ENCODE measurements around the gene DHCR24. TPM values are rescaled to one million over a fixed set of nuclear protein-coding genes. Genes with fewer than 3 reads are reported as not detected.

Gene DHCR24
- total and polyA plus RNA-seq, 2 experiments from 2014 or later = 124 to 453 TPM

GRCh38 chr1:54825696-54826095, 61.3 kb downstream of the DHCR24 start:
- no peaks in the 10 kb centered on the region for H4K20me1 ChIP-seq (replicated peaks; ENCODE audit: insufficient read depth)
- H3K79me2 ChIP-seq (replicated peaks; ENCODE audit: insufficient read depth) = no peaks in the 10 kb centered on the region
- 0 out of 3 replicates have a peak, but pooled peaks cover 4% of the 10 kb centered on the region for H3K36me3 Mint-ChIP-seq (ENCODE audit: low read depth)
- no peak overlapping the region for H2AFZ ChIP-seq
- no peak for DNase-seq (ENCODE audit: low spot score)
- no peak overlapping the region for H3K4me2 ChIP-seq
- H3K27ac Mint-ChIP-seq = no peak overlapping the region
- no peaks in the 10 kb centered on the region for H3K9me2 ChIP-seq (ENCODE audit: insufficient read depth)
- no peak overlapping the region for H3K4me3 ChIP-seq
- no peaks in the 10 kb centered on the region for H3K4me1 ChIP-seq (ENCODE audit: insufficient read depth)
- H3K4me1 Mint-ChIP-seq = no peaks in the 10 kb centered on the region
- peaks cover 4% of the 10 kb centered on the region for H3K27me3 Mint-ChIP-seq (ENCODE audit: insufficient read depth, low read depth, poor library complexity)
- H3K36me3 ChIP-seq (ENCODE audit: insufficient read depth) = no peaks in the 10 kb centered on the region; the same call in 1 of the 2 replicates
- no peaks in the 10 kb centered on the region for H3K27me3 ChIP-seq (ENCODE audit: insufficient read depth)
- H3K4me3 Mint-ChIP-seq = no peak overlapping the region
- no peaks in the 10 kb centered on the region for H3F3A ChIP-seq (replicated peaks; ENCODE audit: low read depth)
- ATAC-seq = no peak
- H3K27ac ChIP-seq (ENCODE audit: low read depth) = no peak overlapping the region
- TF ChIP-seq POLR2AphosphoS5 (IDR thresholded peaks at IDR 0.05; ENCODE audit: low read depth) = no peak
- TF ChIP-seq ZNF114 (CRISPR knock-in tag; IDR thresholded peaks at IDR 0.05) = no peak
- no peak for TF ChIP-seq REST (IDR thresholded peaks at IDR 0.05; ENCODE audit: unreplicated experiment)
- TF ChIP-seq CTCF (conservative IDR thresholded peaks at IDR 0.05; ENCODE audit: low read depth in 2 of 2) = no peak
- no peak for TF ChIP-seq NANOG (IDR thresholded peaks at IDR 0.05; ENCODE audit: borderline replicate concordance)
- TF ChIP-seq ZNF462 (CRISPR knock-in tag; IDR thresholded peaks at IDR 0.05) = no peak
- no peak for TF ChIP-seq CREB1 (CRISPR knock-in tag; IDR thresholded peaks at IDR 0.05; ENCODE audit: low read depth)
- TF ChIP-seq EZH2phosphoT487 (IDR thresholded peaks at IDR 0.05; ENCODE audit: unreplicated experiment) = no peak
- no peak for TF ChIP-seq ZNF331 (CRISPR knock-in tag; IDR thresholded peaks at IDR 0.05; ENCODE audit: low read depth)
- no peak for TF ChIP-seq ETS1 (IDR thresholded peaks at IDR 0.05)
- TF ChIP-seq EZH2 (IDR thresholded peaks at IDR 0.05; ENCODE audit: low read depth, unreplicated experiment) = no peak
- no peak for TF ChIP-seq STAT1 (IDR thresholded peaks at IDR 0.05; ENCODE audit: unreplicated experiment)
- H3K9me3 Mint-ChIP-seq = peaks cover 43% of the 10 kb centered on the region; the same call in 2 of the 3 replicates
